Measurements from ENCODE around the gene EN2.

Gene EN2

GRCh38 chr7:155459700-155460461, 2.0 kb downstream of the EN2 start:
- no peaks in the 10 kb centered on the region for H3K36me3 Mint-ChIP-seq (ENCODE audit: low read depth)
- no peak for TF ChIP-seq CTCF (IDR thresholded peaks at IDR 0.05; ENCODE audit: unreplicated experiment in 3 of 3)
- no peaks in the 10 kb centered on the region for H3K9me3 Mint-ChIP-seq
- H3K4me3 Mint-ChIP-seq, result peak overlapping the region; percentile 73 to 81 (median 77)
- H3K27me3 Mint-ChIP-seq (ENCODE audit: low read depth), result peaks cover 93% of the 10 kb centered on the region
- H3K4me1 Mint-ChIP-seq, result peaks cover 18% of the 10 kb centered on the region
- H3K27ac Mint-ChIP-seq, result no peak overlapping the region

GRCh38 chr7:155460926-155461613, 3.1 kb downstream of the EN2 start:
- TF ChIP-seq CTCF (IDR thresholded peaks at IDR 0.05; ENCODE audit: unreplicated experiment in 3 of 3), result no peak
- Mint-ChIP-seq H3K9me3 (no peaks in the 10 kb centered on the region), H3K4me1 (peaks cover 18% of the 10 kb centered on the region)

GRCh38 chr7:155461631-155462030, 3.7 kb downstream of the EN2 start:
- H3K4me1 Mint-ChIP-seq, result peaks cover 13% of the 10 kb centered on the region
- no peaks in the 10 kb centered on the region for H3K36me3 Mint-ChIP-seq (ENCODE audit: low read depth)
- H3K9me3 Mint-ChIP-seq, result no peaks in the 10 kb centered on the region
- TF ChIP-seq CTCF (IDR thresholded peaks at IDR 0.05; ENCODE audit: unreplicated experiment in 3 of 3), result no peak
- H3K27me3 Mint-ChIP-seq (ENCODE audit: low read depth), result peaks cover 93% of the 10 kb centered on the region
- H3K4me3 Mint-ChIP-seq, result no peak overlapping the region
- no peak overlapping the region for H3K27ac Mint-ChIP-seq

More at GRCh38 chr7:155460926-155461613, 3.1 kb downstream of the EN2 start:
- H3K27ac Mint-ChIP-seq, result no peak overlapping the region
- H3K4me3 Mint-ChIP-seq, result peak overlapping the region in 1 of 3 experiments; percentile 23
- peaks cover 93% of the 10 kb centered on the region for H3K27me3 Mint-ChIP-seq (ENCODE audit: low read depth)
- no peaks in the 10 kb centered on the region for H3K36me3 Mint-ChIP-seq (ENCODE audit: low read depth)

- Mint-ChIP-seq H3K36me3 (ENCODE audit: low read depth) (no peaks in the 10 kb centered on the region), H3K27ac (no peak overlapping the region), H3K27me3 (ENCODE audit: low read depth) (peaks cover 93% of the 10 kb centered on the region), H3K4me1 (peaks cover 8% of the 10 kb centered on the region), H3K4me3 (no peak overlapping the region), H3K9me3 (no peaks in the 10 kb centered on the region)
- TF ChIP-seq CTCF (IDR thresholded peaks at IDR 0.05; ENCODE audit: unreplicated experiment in 3 of 3), result no peak
Observed at GRCh38 chr7:155462163-155462735, 4.3 kb downstream of the EN2 start.

GRCh38 chr7:155463114-155463811, 5.3 kb downstream of the EN2 start:
- H3K27ac Mint-ChIP-seq, result no peak overlapping the region
- peaks cover 8% of the 10 kb centered on the region for H3K4me1 Mint-ChIP-seq
- no peaks in the 10 kb centered on the region for H3K36me3 Mint-ChIP-seq (ENCODE audit: low read depth)
- no peaks in the 10 kb centered on the region for H3K9me3 Mint-ChIP-seq
- peaks cover 94% of the 10 kb centered on the region for H3K27me3 Mint-ChIP-seq (ENCODE audit: low read depth)
- no peak overlapping the region for H3K4me3 Mint-ChIP-seq
- no peak for TF ChIP-seq CTCF (IDR thresholded peaks at IDR 0.05; ENCODE audit: unreplicated experiment in 3 of 3)
